ENCODE measurements around the gene SLC5A12. TPM values are rescaled to one million over a fixed set of nuclear protein-coding genes. Genes with fewer than 3 reads are reported as not detected.

Gene SLC5A12
- total RNA-seq: not detected
- long read RNA-seq, donor 1: 0 reads
- long read RNA-seq, donor 2: 0 reads

DNA sequence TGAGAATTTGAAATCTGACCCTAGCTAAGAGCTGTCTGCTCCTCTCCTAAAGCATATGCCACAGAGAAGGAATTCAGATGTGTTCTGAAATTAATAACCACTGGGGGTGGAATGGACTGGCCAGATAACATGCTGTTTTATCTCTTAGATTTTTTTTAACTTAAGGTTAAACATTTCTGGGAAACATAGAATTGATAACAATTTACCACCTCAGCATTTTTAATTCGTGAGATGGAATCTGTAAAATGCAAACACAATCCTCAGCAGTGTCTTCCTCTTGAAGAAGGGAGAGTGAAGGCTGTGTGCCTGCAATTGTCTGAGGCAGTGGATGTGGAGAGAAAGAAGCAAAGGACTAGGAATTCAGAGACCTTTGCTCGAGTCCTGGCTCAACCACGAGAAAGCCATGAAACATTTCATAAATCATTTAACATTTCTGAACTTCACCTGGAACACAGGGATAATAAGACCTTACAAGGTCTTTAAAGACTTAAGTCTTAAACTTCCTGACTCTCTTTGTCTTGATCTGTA, at the start of gene SLC5A12:
SLC5A12 (minus strand) TSS at position 113 of the 528 bp plus-strand sequence. CDS start 346 bp downstream, outside the sequence.
- DNase-seq (ENCODE audit: low spot score): no peak
- intact Hi-C loops (cut with DNase I): no loop called here

DNA sequence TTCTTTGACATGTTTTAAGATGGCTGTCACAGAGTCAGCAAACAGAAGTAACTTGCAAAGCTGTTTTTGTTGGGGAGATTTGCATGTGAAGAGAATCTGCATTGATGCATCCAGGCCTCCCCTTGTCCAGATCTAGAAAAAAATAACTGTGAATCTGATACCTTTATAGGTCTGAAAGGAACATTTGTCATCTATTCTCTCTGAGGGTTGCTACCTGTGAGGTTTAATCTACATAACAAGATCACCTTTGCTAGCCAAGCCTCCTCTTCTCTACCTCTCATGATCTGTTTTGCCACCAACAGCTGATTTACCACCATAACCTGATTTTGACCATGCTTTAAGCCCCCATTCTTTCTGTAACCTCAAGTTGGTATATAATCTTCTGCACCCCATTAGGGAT, 47.2 kb upstream of the SLC5A12 start:
- DNase-seq (ENCODE audit: low spot score): no peak
- intact Hi-C loops (cut with DNase I): loop anchor here in 1 of 2 donors (10.0 kb wide), 2 partner anchors 66 to 226 kb away; partner anchors contain the start of gene FIBIN

DNA sequence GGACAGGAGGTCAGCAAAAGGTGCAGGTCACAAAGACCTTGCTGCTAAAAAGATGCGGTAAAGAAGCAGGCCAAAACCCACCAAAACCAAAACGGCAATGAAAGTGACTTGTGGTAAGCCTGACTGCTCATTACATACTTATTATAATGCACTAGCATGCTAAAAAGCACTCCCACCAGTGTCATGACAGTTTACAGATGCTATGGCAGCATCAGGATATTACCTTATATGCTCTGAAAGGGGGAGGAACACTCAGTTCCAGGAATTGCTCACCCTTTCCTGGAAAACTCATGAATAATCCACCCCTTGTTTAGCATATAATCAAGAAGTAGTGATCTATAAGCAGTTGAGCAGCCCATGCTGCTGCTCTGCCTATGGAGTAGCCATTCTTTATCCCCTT, 45.2 kb upstream of the SLC5A12 start:
- DNase-seq (ENCODE audit: low spot score): no peak
- intact Hi-C loops (cut with DNase I): loop anchor here in 1 of 2 donors (10.0 kb wide), 2 partner anchors 68 to 228 kb away; partner anchors contain the start of gene FIBIN

DNA sequence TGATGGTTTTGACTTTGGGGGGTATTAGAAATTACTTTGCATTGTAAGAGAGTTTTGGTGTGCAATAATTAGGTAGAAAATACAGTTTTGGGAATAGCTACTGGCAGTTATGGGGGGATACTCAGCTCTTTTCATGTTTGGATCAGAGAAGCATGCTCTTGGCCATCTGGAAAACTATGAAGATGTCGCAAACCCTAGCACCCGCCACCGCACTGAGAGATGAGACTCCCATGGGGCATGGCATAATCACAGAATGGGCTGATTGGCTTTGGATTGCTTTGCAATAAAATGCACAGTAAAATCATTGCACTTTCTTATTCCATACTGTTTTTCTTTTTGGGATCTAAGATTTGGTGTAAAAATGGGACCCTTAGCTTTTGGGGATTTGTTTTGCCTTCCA, 43.5 kb upstream of the SLC5A12 start:
- intact Hi-C loops (cut with DNase I): loop anchor here in 1 of 2 donors (10.0 kb wide), 2 partner anchors 69 to 229 kb away; partner anchors contain the start of gene FIBIN
- no peak for DNase-seq (ENCODE audit: low spot score)

GRCh38 chr11:26764825-26765224, 43.0 kb upstream of the SLC5A12 start:
- intact Hi-C loops (cut with DNase I): loop anchor here in 1 of 2 donors (10.0 kb wide), 2 partner anchors 70 to 230 kb away; partner anchors contain the start of gene FIBIN
- no peak for DNase-seq (ENCODE audit: low spot score)

GRCh38 chr11:26764315-26764714, 42.5 kb upstream of the SLC5A12 start:
- intact Hi-C loops (cut with DNase I): loop anchor here in 1 of 2 donors (10.0 kb wide), 2 partner anchors 70 to 230 kb away; partner anchors contain the start of gene FIBIN
- DNase-seq (ENCODE audit: low spot score): no peak

DNA sequence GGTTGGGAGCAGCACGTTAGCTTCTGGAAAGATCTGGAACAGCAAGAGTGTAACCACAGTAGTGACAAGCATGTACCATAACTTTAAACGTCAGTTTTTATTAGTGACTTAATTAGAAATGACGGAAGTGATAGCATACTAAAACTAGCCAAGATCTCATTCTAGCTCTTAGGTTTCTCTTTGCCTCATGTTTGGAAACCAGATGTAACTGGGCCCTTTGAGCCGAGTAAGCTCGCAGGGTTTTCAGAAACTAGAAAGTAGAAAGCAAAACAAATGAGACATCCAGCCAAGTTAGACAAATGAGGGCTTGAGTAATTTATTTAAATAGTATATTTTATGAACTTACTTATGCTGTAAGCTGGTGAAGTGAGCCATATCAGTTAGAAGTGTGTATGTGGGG, 40.2 kb upstream of the SLC5A12 start:
- DNase-seq (ENCODE audit: low spot score): no peak
- intact Hi-C loops (cut with DNase I): loop anchor here in 1 of 2 donors (10.0 kb wide), 2 partner anchors 73 to 233 kb away; partner anchors contain the start of gene FIBIN

DNA sequence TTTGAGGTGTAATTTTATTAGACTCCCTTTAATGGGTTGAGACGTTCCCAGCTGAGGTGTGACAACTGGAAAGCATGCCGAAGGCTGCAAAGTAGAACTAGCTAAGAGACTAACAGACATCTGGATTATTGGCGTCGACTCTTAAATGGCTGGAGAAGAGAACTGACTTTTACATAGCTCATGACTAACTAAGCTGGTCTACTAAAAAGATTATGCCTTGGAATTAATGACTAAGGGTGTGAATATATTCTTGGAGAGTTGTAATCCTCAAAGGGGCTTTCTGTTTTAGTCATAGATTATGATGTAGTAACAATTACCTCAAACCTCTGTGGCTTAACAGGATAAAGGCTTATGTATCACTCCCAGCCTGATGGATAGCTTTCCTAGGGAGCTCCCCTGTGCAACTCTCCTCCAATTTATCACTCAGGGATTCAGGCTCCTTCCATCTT, 39.5 kb upstream of the SLC5A12 start:
- intact Hi-C loops (cut with DNase I): loop anchor here in 1 of 2 donors (10.0 kb wide), 2 partner anchors 73 to 233 kb away; partner anchors contain the start of gene FIBIN
- DNase-seq (ENCODE audit: low spot score): no peak

GRCh38 chr11:26757995-26758394, 36.1 kb upstream of the SLC5A12 start:
- no peak for DNase-seq (ENCODE audit: low spot score)
- intact Hi-C loops (cut with DNase I): loop anchor here in 1 of 2 donors (10.0 kb wide), 1 partner anchor 727 kb away; no protein-coding TSS in a partner anchor

DNA sequence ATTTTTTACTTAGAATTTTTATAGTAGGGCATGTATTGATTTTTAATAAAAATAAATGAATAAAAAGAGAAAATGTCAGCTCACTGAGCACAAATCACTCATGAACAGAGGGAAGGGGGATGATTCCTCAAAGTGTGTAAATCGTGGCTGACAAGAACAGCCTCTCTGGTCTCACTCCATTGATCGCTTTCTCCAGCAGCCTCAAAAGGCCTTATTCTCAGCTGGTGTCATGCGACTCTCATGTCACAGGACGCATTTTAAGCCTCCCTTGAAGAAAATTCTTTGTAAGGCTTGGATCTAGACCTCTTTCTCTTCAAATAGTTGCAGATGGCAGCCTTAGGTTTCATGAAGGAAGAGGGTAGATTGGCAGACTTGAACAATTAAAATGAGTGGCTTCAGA, 33.9 kb upstream of the SLC5A12 start:
- intact Hi-C loops (cut with DNase I): loop anchor here in 1 of 2 donors (10.0 kb wide), 1 partner anchor 729 kb away; no protein-coding TSS in a partner anchor
- DNase-seq (ENCODE audit: low spot score): no peak

- no peak for DNase-seq (ENCODE audit: low spot score)
These were observed 32.1 kb upstream of the SLC5A12 start for GRCh38 chr11:26753723-26754504.

GRCh38 chr11:26749927-26750326, 28.1 kb upstream of the SLC5A12 start:
- DNase-seq (ENCODE audit: low spot score): no peak
- intact Hi-C loops (cut with DNase I): loop anchor here (5.0 to 10.0 kb wide), 2 partner anchors 407 to 735 kb away; no protein-coding TSS in a partner anchor

More at GRCh38 chr11:26753723-26754504, 32.1 kb upstream of the SLC5A12 start:
- intact Hi-C loops (cut with DNase I): loop anchor here (5.0 to 10.0 kb wide), 2 partner anchors 403 to 731 kb away; no protein-coding TSS in a partner anchor

GRCh38 chr11:26743622-26744021, 21.8 kb upstream of the SLC5A12 start:
- intact Hi-C loops (cut with DNase I): no loop called here
- no peak for DNase-seq (ENCODE audit: low spot score)

- no peak for DNase-seq (ENCODE audit: low spot score)
- intact Hi-C loops (cut with DNase I): no loop called here
These were observed 21.1 kb upstream of the SLC5A12 start for GRCh38 chr11:26742966-26743365.

DNA sequence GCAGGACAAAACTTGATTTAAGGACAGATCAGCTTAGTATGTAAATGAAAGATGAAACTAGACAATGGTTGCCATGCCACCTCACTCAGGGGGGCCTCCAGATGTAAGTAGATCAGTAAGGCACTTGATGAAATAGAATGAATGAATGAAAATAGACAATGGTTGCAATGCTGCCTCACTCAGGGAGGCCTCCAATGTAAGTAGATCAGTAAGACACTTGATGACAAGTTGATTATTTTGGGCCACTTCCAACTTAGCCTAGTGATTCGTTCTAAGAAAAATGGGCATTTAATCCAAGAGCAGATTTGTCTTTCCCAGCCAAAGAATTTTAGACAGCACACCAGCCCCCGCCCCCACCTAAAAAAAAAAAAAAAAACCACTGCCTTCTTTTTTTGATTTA, 19.2 kb upstream of the SLC5A12 start:
- DNase-seq (ENCODE audit: low spot score): no peak
- intact Hi-C loops (cut with DNase I): no loop called here

GRCh38 chr11:26739366-26740073, 17.7 kb upstream of the SLC5A12 start:
- intact Hi-C loops (cut with DNase I): no loop called here
- DNase-seq (ENCODE audit: low spot score): no peak

GRCh38 chr11:26734691-26735090, 12.8 kb upstream of the SLC5A12 start:
- no peak for DNase-seq (ENCODE audit: low spot score)
- intact Hi-C loops (cut with DNase I): no loop called here

- intact Hi-C loops (cut with DNase I): no loop called here
- DNase-seq (ENCODE audit: low spot score): no peak
These were observed 9.2 kb upstream of the SLC5A12 start for GRCh38 chr11:26731084-26731456.

DNA sequence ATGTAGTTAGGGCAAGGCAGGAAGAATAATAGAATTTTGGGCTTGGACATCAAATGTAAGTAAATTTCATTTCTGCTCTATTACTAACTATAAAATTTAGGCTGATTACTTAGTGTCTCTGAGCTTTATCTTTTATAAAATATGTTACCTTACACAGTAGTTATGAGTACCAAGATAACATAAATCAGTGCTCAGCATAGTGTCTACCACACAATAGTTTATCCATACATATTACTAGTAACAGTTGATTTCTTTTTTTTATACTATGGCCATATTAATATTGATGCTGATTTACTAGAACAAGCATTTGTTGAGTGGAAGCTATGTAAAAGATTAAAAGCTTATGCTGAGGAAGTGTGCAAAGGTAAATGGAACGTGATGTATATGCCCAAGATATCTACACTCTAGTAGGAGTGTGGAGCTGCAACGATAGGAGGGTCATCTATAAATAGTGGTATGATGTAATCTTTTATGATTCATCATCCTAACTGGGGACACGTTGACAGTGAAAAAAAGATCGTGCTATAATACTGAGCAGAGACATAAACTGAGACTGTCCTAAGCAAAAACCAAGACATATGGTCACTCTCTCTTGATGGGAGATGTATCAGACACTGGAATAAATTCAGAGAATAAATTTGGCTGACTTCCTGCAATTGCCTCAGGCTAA, 8.7 kb upstream of the SLC5A12 start:
- DNase-seq (ENCODE audit: low spot score): no peak
- intact Hi-C loops (cut with DNase I): no loop called here

Measured in posterior vena cava (tissue), 2 donors.